HEK293T (cell line): ENCODE results near the gene FBXO44.

ENCODE experiments used
- CTCF ChIA-PET: fragments of 350-600 bp; formaldehyde crosslinking; extraction: SDS; loops from one replicate; lab custom pipeline; 2021; ENCODE audit warnings: antibody characterized with exemption, inconsistent platforms; lab: Yijun Ruan, JAX
- POLR2A ChIA-PET: fragments of 350-600 bp; formaldehyde crosslinking; extraction: SDS; loops from one replicate; lab custom pipeline; 2020; ENCODE audit warnings: antibody characterized with exemption, inconsistent platforms; lab: Yijun Ruan, JAX
- DNase-seq: peaks from one replicate; pipeline ENCODE4 v3.0.0; 2012; ENCODE audit warnings: mixed read lengths; ENCODE audit errors: extremely low spot score
- ARNT ChIP-seq: fragments of 450-650 bp; IDR thresholded peaks from 2 replicates; pipeline ENCODE4 v1.6.1; 2017; ENCODE audit warnings: mild to moderate bottlenecking
- BHLHE40 ChIP-seq: fragments of 450-650 bp; IDR thresholded peaks from 2 replicates; pipeline ENCODE4 v1.6.1; 2016; ENCODE audit warnings: mild to moderate bottlenecking, moderate library complexity, borderline replicate concordance
- CTBP1 ChIP-seq: fragments of 450-650 bp; IDR thresholded peaks from 2 replicates; pipeline ENCODE4 v1.6.1; 2016; ENCODE audit warnings: borderline replicate concordance
- ELF4 ChIP-seq: fragments of 450-650 bp; IDR thresholded peaks from 2 replicates; pipeline ENCODE4 v1.6.1; 2017; ENCODE audit warnings: antibody characterized with exemption
- FOXA1 ChIP-seq: fragments of 450-650 bp; IDR thresholded peaks from 2 replicates; pipeline ENCODE4 v1.6.1; 2016; ENCODE audit warnings: mild to moderate bottlenecking
- FOXK2 ChIP-seq: fragments of 450-650 bp; IDR thresholded peaks from 2 replicates; pipeline ENCODE4 v1.6.1; 2016; ENCODE audit warnings: mild to moderate bottlenecking
- FOXM1 ChIP-seq: fragments of 450-650 bp; IDR thresholded peaks from 2 replicates; pipeline ENCODE4 v1.6.1; 2017; ENCODE audit warnings: mild to moderate bottlenecking, borderline replicate concordance
- HDGF ChIP-seq: fragments of 450-650 bp; IDR thresholded peaks from 2 replicates; pipeline ENCODE4 v1.6.1; 2017; ENCODE audit warnings: antibody characterized with exemption, borderline replicate concordance
- L3MBTL2 ChIP-seq: fragments of 450-650 bp; conservative IDR thresholded peaks from 2 replicates; pipeline ENCODE4 v1.6.1; 2016; ENCODE audit warnings: mild to moderate bottlenecking
- LEF1 ChIP-seq: fragments of 450-650 bp; IDR thresholded peaks from 2 replicates; pipeline ENCODE4 v1.6.1; 2017; ENCODE audit warnings: mild to moderate bottlenecking, borderline replicate concordance
- NFRKB ChIP-seq: fragments of 450-650 bp; IDR thresholded peaks from 2 replicates; pipeline ENCODE4 v1.6.1; 2016; ENCODE audit warnings: mild to moderate bottlenecking, moderate library complexity
- PKNOX1 ChIP-seq: fragments of 450-650 bp; IDR thresholded peaks from 2 replicates; pipeline ENCODE4 v1.6.1; 2016
- SP1 ChIP-seq: fragments of 450-650 bp; IDR thresholded peaks from 2 replicates; pipeline ENCODE4 v1.6.1; 2017
- SUZ12 ChIP-seq: fragments of 450-650 bp; IDR thresholded peaks from 2 replicates; pipeline ENCODE4 v1.6.1; 2016; ENCODE audit warnings: mild to moderate bottlenecking
- TARDBP ChIP-seq: fragments of 450-650 bp; IDR thresholded peaks from 2 replicates; pipeline ENCODE4 v1.6.1; 2016
- ZNF384 ChIP-seq: fragments of 450-650 bp; IDR thresholded peaks from 2 replicates; pipeline ENCODE4 v1.6.1; 2016

FBXO44 gene

GRCh38 chr1:11648732-11649158 is 5.9 kb upstream of the FBXO44 start:
- CTCF ChIA-PET: interaction anchor here (0.8 to 3.3 kb wide), 3 partner anchors 71 to 611 kb away, joined by 3 to 19 read pairs (median 3); no protein-coding TSS in a partner anchor
- POLR2A ChIA-PET: interaction anchor here (1.1 kb wide), 1 partner anchor 88 kb away, joined by 3 read pairs; no protein-coding TSS in a partner anchor
- DNase-seq: peak; percentile 46
- TF ChIP-seq SP1 (no peak), ARNT (no peak), FOXA1 (no peak), TARDBP (no peak), SUZ12 (no peak), BHLHE40 (no peak), NFRKB (no peak), CTBP1 (no peak), LEF1 (no peak), FOXM1 (no peak), ZNF384 (no peak), ELF4 (no peak), FOXK2 (no peak), HDGF (no peak), PKNOX1 (no peak), L3MBTL2 (no peak)

- no peak for TF ChIP-seq CTBP1
- no peak for TF ChIP-seq L3MBTL2
- no peak for TF ChIP-seq FOXA1
- TF ChIP-seq SP1: no peak
- TF ChIP-seq BHLHE40: no peak
- no peak for TF ChIP-seq ARNT
- no peak for TF ChIP-seq PKNOX1
- TF ChIP-seq ZNF384: no peak
- TF ChIP-seq NFRKB: no peak
- POLR2A ChIA-PET: no interaction called here
- no peak for DNase-seq
- CTCF ChIA-PET: interaction anchor here (0.7 to 3.3 kb wide), 7 partner anchors 56 to 612 kb away, joined by 3 to 19 read pairs (median 3); no protein-coding TSS in a partner anchor
These were observed 5.4 kb upstream of the FBXO44 start for GRCh38 chr1:11649237-11649623.

GRCh38 chr1:11649624-11650330 is 4.9 kb upstream of the FBXO44 start:
- DNase-seq: no peak
- POLR2A ChIA-PET: interaction anchor here (0.6 to 1.7 kb wide), 2 partner anchors 32 to 70 kb away, joined by 3 to 4 read pairs; partner anchors contain the start of gene MAD2L2
- TF ChIP-seq PKNOX1 (no peak), TARDBP (no peak), ZNF384 (no peak), ELF4 (no peak), ARNT (no peak), FOXA1 (no peak), CTBP1 (no peak), L3MBTL2 (no peak), FOXK2 (no peak), SUZ12 (no peak), LEF1 (no peak)
- CTCF ChIA-PET: interaction anchor here (0.5 to 3.3 kb wide), 10 partner anchors 35 to 612 kb away, joined by 3 to 19 read pairs (median 4); no protein-coding TSS in a partner anchor

GRCh38 chr1:11650331-11650991 is 4.2 kb upstream of the FBXO44 start:
- ChIA-PET POLR2A (interaction anchor here (0.6 to 1.7 kb wide), 2 partner anchors 31 to 69 kb away, joined by 3 to 4 read pairs; partner anchors contain the start of gene MAD2L2), CTCF (interaction anchor here (0.5 to 3.3 kb wide), 7 partner anchors 35 to 613 kb away, joined by 3 to 19 read pairs (median 4); no protein-coding TSS in a partner anchor)
- TF ChIP-seq TARDBP (no peak), NFRKB (no peak), PKNOX1 (no peak), LEF1 (no peak), ZNF384 (no peak), HDGF (no peak)
- DNase-seq: peak; percentile 70

- POLR2A ChIA-PET: interaction anchor here (1.7 kb wide), 1 partner anchor 31 kb away, joined by 4 read pairs; the partner anchor contains the start of gene MAD2L2
These were observed 3.7 kb upstream of the FBXO44 start for GRCh38 chr1:11651017-11651416.

More at GRCh38 chr1:11651017-11651416, 3.7 kb upstream of the FBXO44 start:
- DNase-seq: no peak
- CTCF ChIA-PET: interaction anchor here (1.4 to 3.3 kb wide), 3 partner anchors 65 to 71 kb away, joined by 5 to 19 read pairs (median 5); no protein-coding TSS in a partner anchor
- no peak for TF ChIP-seq ARNT
- no peak for TF ChIP-seq CTBP1
- no peak for TF ChIP-seq ELF4
- TF ChIP-seq FOXM1: no peak
